Measurements from ENCODE around the gene MIGA2. TPM values are rescaled to one million over a fixed set of nuclear protein-coding genes. Genes with fewer than 3 reads are reported as not detected.

The MIGA2 gene
- total and polyA plus RNA-seq, 11 donors = 27.7 to 61.3 (median 31.6) TPM

DNA sequence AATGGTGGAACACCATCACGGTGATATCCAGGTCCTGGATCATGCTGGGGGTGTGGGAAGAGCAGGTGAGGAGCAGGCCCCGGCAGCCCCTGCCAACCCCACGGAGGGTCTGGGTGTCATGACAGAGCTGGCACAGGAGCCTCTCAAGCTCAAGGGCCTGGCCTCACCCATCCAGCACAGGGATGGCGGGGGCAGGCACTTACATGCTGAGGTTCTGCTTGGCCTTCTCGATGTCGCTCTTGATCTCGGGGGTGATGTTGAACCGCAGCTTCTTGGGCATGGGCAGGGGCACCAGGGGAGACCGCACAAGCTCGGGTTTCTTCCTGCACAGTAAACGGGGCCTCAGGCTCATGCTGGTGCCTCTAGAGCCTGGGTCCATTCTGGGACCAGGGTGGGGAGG is 61.9 kb downstream of the MIGA2 start:
- TF ChIP-seq, protein P1, sequence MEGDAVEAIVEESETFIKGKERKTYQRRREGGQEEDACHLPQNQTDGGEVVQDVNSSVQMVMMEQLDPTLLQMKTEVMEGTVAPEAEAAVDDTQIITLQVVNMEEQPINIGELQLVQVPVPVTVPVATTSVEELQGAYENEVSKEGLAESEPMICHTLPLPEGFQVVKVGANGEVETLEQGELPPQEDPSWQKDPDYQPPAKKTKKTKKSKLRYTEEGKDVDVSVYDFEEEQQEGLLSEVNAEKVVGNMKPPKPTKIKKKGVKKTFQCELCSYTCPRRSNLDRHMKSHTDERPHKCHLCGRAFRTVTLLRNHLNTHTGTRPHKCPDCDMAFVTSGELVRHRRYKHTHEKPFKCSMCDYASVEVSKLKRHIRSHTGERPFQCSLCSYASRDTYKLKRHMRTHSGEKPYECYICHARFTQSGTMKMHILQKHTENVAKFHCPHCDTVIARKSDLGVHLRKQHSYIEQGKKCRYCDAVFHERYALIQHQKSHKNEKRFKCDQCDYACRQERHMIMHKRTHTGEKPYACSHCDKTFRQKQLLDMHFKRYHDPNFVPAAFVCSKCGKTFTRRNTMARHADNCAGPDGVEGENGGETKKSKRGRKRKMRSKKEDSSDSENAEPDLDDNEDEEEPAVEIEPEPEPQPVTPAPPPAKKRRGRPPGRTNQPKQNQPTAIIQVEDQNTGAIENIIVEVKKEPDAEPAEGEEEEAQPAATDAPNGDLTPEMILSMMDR (IDR thresholded peaks at IDR 0.05) = no peak
- no peak for TF ChIP-seq POLR2A (IDR thresholded peaks at IDR 0.05)
- peaks cover 0 to 49% (median 38%) of the 10 kb centered on the region in 9 donors for H3K36me3 ChIP-seq
- ATAC-seq (no peak), DNase-seq (no peak)
- H3K9me3 ChIP-seq = no peaks in the 10 kb centered on the region
- WGBS, 4 donors = 91 to 95% (median 94%) methylated on average over 8 to 11 of the region's 11 CpGs
- no peaks in the 10 kb centered on the region for H3K27me3 ChIP-seq
- no peak overlapping the region for H3K4me3 ChIP-seq
- peaks cover 0 to 16% (median 2%) of the 10 kb centered on the region in 12 donors for H3K4me1 ChIP-seq
- intact Hi-C loops (cut with DNase I) = no loop called here
- H3K27ac ChIP-seq = no peak overlapping the region

DNA sequence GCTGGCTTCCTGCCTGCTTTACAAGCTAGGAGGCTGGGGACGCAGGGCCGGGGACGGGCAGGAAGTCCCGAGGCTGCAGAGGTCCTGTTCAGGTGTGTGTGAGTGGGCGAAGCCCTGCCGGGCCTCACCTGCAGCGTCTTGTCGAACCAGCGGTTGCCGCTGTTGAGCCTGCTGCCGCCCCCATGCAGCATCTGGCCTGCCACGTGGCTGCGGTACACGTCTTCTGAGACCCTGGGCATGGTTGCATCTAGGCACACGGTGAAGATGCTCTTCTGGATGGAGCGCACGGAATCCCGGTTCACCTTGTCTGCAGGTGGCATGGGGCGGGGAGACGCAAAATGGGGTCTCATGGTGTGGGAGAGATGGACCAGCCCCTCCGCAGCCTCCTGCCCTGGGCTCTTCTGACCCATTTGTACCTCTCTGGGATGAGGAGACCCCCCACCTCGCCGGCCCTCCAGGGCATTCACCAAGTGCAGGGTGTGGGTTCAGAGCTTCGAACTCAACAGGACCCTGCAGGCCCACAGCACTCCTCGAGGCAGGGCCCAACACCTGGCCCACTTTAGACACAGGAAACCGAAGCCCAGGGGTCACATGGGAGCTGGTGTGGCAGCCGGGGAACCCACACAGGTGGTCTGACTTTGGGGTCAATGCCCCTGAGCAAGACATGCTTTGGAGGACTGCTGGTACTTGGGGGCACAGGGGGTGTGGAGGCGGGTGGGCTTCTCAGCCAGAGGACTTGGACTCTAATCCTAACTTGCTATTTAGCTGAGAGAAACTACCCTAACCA is 64.2 kb downstream of the MIGA2 start:
- H3K4me3 ChIP-seq = no peak overlapping the region
- peaks cover 0 to 43% (median 32%) of the 10 kb centered on the region in 9 donors for H3K36me3 ChIP-seq
- TF ChIP-seq POLR2A (IDR thresholded peaks at IDR 0.05) = no peak
- TF ChIP-seq, protein P1 (IDR thresholded peaks at IDR 0.05) = no peak
- H3K27me3 ChIP-seq = no peaks in the 10 kb centered on the region
- WGBS, 4 donors = 73 to 78% (median 75%) methylated on average over 24 to 28 of the region's 28 CpGs
- peaks cover 0 to 17% (median 0%) of the 10 kb centered on the region in 12 donors for H3K4me1 ChIP-seq
- H3K27ac ChIP-seq = no peak overlapping the region
- no peaks in the 10 kb centered on the region for H3K9me3 ChIP-seq
- intact Hi-C loops (cut with DNase I) = no loop called here
- DNase-seq (no peak), ATAC-seq (no peak)

DNA sequence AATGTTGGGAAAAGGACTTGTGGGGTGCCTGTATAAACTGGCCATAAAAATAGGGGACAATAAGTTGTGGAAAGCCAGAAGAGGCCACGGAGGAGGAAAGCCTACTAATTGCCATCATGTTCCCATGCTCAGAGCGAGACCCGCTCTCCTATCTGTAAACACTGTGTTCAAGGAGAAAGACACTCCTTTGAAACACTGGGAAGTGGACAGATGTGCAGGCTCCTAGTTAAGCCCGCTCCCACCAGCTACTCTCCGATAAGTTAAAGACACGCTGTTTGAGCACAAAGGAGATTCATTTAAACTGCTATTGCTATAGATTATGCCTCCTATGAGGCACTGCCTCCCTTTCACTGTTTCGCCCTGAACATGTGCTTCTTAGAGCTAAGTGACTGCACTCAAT is 64.9 kb downstream of the MIGA2 start:
- ATAC-seq = no peak
- Histone ChIP-seq H3K9me3 (no peaks in the 10 kb centered on the region), H3K4me3 (no peak overlapping the region), H3K36me3 (peaks cover 0 to 42% (median 25%) of the 10 kb centered on the region in 9 donors), H3K27ac (no peak overlapping the region), H3K27me3 (no peaks in the 10 kb centered on the region), H3K4me1 (peaks cover 0 to 17% (median 0%) of the 10 kb centered on the region in 12 donors)
- 92 to 97% (median 97%) methylated on average over 7 of the region's 7 CpGs for WGBS, 4 donors
- no peak for TF ChIP-seq POLR2A (IDR thresholded peaks at IDR 0.05)
- TF ChIP-seq, protein P1 (IDR thresholded peaks at IDR 0.05) = no peak
- intact Hi-C loops (cut with DNase I) = no loop called here
- no peak for DNase-seq

DNA sequence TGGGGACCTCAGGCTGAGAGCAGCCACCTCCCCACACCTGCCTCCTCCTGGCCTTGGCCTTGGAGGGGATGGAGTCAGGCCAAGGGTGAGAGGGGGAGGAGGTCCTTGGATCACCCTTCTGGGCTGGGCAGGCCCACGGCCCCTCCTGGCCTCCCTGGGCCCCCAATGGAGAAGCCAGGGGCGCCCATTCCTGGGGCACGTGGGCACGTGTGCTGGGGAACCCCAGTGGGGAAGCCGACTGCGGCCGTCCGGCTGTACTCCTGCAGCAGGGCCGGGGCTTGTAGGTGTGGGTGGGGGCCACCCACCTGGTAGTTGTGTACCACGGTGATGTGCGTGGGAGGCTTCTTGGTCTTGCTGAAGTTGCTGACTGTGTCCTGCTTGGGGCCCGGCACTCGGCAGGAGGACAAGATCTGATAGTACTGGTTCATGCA is 65.7 kb downstream of the MIGA2 start:
- H3K36me3 ChIP-seq = peaks cover 0 to 37% (median 22%) of the 10 kb centered on the region in 9 donors
- 92 to 100% (median 93%) methylated on average over 5 to 13 of the region's 13 CpGs for WGBS, 4 donors
- intact Hi-C loops (cut with DNase I) = no loop called here
- TF ChIP-seq POLR2A (IDR thresholded peaks at IDR 0.05) = no peak
- TF ChIP-seq, protein P1 (IDR thresholded peaks at IDR 0.05) = no peak
- H3K4me1 ChIP-seq = peaks cover 0 to 17% (median 0%) of the 10 kb centered on the region in 12 donors
- H3K27ac ChIP-seq = no peak overlapping the region
- no peak overlapping the region for H3K4me3 ChIP-seq
- no peaks in the 10 kb centered on the region for H3K9me3 ChIP-seq
- DNase-seq (no peak), ATAC-seq (no peak)
- no peaks in the 10 kb centered on the region for H3K27me3 ChIP-seq
